Thyroid gland (tissue), 4 donors: ENCODE data around the gene MET. TPM values are rescaled to one million over a fixed set of nuclear protein-coding genes. Genes with fewer than 3 reads are reported as not detected.

ENCODE experiments used
- DNase-seq, 2 donors: peaks; one replicate each; pipeline ENCODE4 v3.0.0-alpha.2; 2019
- H3K27ac ChIP-seq, 3 donors: fragments of 200-600 bp; sonication (generic); 1 replicate in 2 of 3; 2 replicates in 1 of 3; pipeline ENCODE4 v1.5.1; 2016 to 2019; ENCODE audit warnings: mild to moderate bottlenecking in 1 of 3, moderate library complexity in 1 of 3
- H3K27me3 ChIP-seq: fragments of 200-600 bp; sonication (generic); one replicate; pipeline ENCODE4 v1.5.1; 2019
- H3K36me3 ChIP-seq, 2 donors: fragments of 200-600 bp; sonication (generic); one replicate each; pipeline ENCODE4 v1.5.1; 2016 to 2019
- H3K4me1 ChIP-seq, 2 donors: fragments of 200-600 bp; sonication (generic); one replicate each; pipeline ENCODE4 v1.5.1; 2017 to 2019
- H3K4me3 ChIP-seq, 3 donors: fragments of 200-600 bp; sonication (generic); replicated peaks in 1 of 3; 1 replicate in 2 of 3; 2 replicates in 1 of 3; pipeline ENCODE4 v1.5.1; 2016; ENCODE audit warnings: mild to moderate bottlenecking in 1 of 3
- H3K9me3 ChIP-seq: fragments of 200-600 bp; sonication (generic); one replicate; pipeline ENCODE4 v1.5.1; 2017
- CTCF ChIP-seq, 6 experiments: fragments of 200-600 bp in 3 of 6; fragments of 450-650 bp in 3 of 6; sonication (generic) in 3 of 6; IDR thresholded peaks; one replicate each; pipeline ENCODE4 v1.5.1; 2016 to 2019; ENCODE audit warnings: antibody characterized with exemption in 6 of 6, mild to moderate bottlenecking in 2 of 6, inconsistent platforms in 1 of 6, moderate library complexity in 1 of 6
- POLR2A ChIP-seq, 2 donors: fragments of 450-650 bp; IDR thresholded peaks; one replicate each; pipeline ENCODE4 v1.6.1; 2017; ENCODE audit warnings: antibody characterized with exemption in 2 of 2, mild to moderate bottlenecking in 2 of 2, moderate library complexity in 1 of 2
- WGBS, 2 donors: methylation state at CpG; one replicate each; pipeline ENCODE4 v1.1.5; 2017; 5-methylcytosine and 5-hydroxymethylcytosine counted together
- intact Hi-C: fragments of 100-400 bp; cut with DNase I; formaldehyde crosslinking; loops from one replicate; pipeline ENCODE4 v1.15.1; 2023
- total RNA-seq, 4 donors: library from RNA; depleted of rRNA; stranded (reverse); fragments of >200 nt; gene quantifications; one replicate each; pipeline ENCODE4 v1.2.3, GENCODE V29; 2016

MET gene
- total RNA-seq, 4 donors from 2014 or later: 41.5 to 59.6 (median 52.7) TPM

- H3K9me3 ChIP-seq: no peaks in the 10 kb centered on the region
- TF ChIP-seq POLR2A (IDR thresholded peaks at IDR 0.05) (no peak), CTCF (IDR thresholded peaks at IDR 0.05) (no peak)
- no peaks in the 10 kb centered on the region for H3K27me3 ChIP-seq
- no peak overlapping the region for H3K4me3 ChIP-seq
- intact Hi-C loops: no loop called here
- no peak for DNase-seq
- H3K4me1 ChIP-seq: peaks cover 7 to 11% of the 10 kb centered on the region in 2 donors
- no peak overlapping the region for H3K27ac ChIP-seq
- no peaks in the 10 kb centered on the region for H3K36me3 ChIP-seq
- 97 to 99% methylated on average over 5 of the region's 5 CpGs for whole genome bisulfite sequencing, 2 donors
Measured at GRCh38 chr7:116793795-116794340, 121.9 kb downstream of the MET start.

- H3K4me3 ChIP-seq: no peak overlapping the region
- TF ChIP-seq CTCF (IDR thresholded peaks at IDR 0.05) (no peak), POLR2A (IDR thresholded peaks at IDR 0.05) (no peak)
- H3K36me3 ChIP-seq: no peaks in the 10 kb centered on the region
- H3K9me3 ChIP-seq: no peaks in the 10 kb centered on the region
- intact Hi-C loops: no loop called here
- no peak for DNase-seq
- WGBS, 2 donors: 92 to 97% methylated on average over 5 of the region's 5 CpGs
- peaks cover 7 to 11% of the 10 kb centered on the region in 2 donors for H3K4me1 ChIP-seq
- H3K27ac ChIP-seq: no peak overlapping the region
- H3K27me3 ChIP-seq: no peaks in the 10 kb centered on the region
Measured at GRCh38 chr7:116796471-116796870, 124.5 kb downstream of the MET start.

GRCh38 chr7:116797612-116798011, 125.6 kb downstream of the MET start:
- Histone ChIP-seq H3K4me3 (no peak overlapping the region), H3K27ac (no peak overlapping the region), H3K4me1 (peaks cover 10 to 14% of the 10 kb centered on the region in 2 donors), H3K27me3 (no peaks in the 10 kb centered on the region), H3K36me3 (no peaks in the 10 kb centered on the region), H3K9me3 (no peaks in the 10 kb centered on the region)
- 75 to 80% methylated on average over 2 of the region's 2 CpGs for WGBS, 2 donors
- intact Hi-C loops: no loop called here
- no peak for DNase-seq
- TF ChIP-seq POLR2A (IDR thresholded peaks at IDR 0.05) (no peak), CTCF (IDR thresholded peaks at IDR 0.05) (no peak)

GRCh38 chr7:116798232-116798631, 126.2 kb downstream of the MET start:
- no peaks in the 10 kb centered on the region for H3K36me3 ChIP-seq
- DNase-seq: no peak
- WGBS, 2 donors: 77 to 97% methylated on average over 3 of the region's 3 CpGs
- no peak for TF ChIP-seq CTCF (IDR thresholded peaks at IDR 0.05)
- TF ChIP-seq POLR2A (IDR thresholded peaks at IDR 0.05): no peak
- H3K9me3 ChIP-seq: no peaks in the 10 kb centered on the region
- H3K27me3 ChIP-seq: no peaks in the 10 kb centered on the region
- intact Hi-C loops: no loop called here
- H3K27ac ChIP-seq: no peak overlapping the region
- H3K4me3 ChIP-seq: no peak overlapping the region
- H3K4me1 ChIP-seq: peaks cover 10 to 19% of the 10 kb centered on the region in 2 donors

- TF ChIP-seq POLR2A (IDR thresholded peaks at IDR 0.05): no peak
- no peak for TF ChIP-seq CTCF (IDR thresholded peaks at IDR 0.05)
- Histone ChIP-seq H3K36me3 (no peaks in the 10 kb centered on the region), H3K4me3 (no peak overlapping the region), H3K27ac (no peak overlapping the region), H3K4me1 (peaks cover 3 to 9% of the 10 kb centered on the region in 2 donors), H3K27me3 (no peaks in the 10 kb centered on the region), H3K9me3 (no peaks in the 10 kb centered on the region)
- no peak for DNase-seq
- intact Hi-C loops: loop anchor here (10.0 kb wide), 1 partner anchor 625 kb away; no protein-coding TSS in a partner anchor
Measured at GRCh38 chr7:116799916-116800315, 127.9 kb downstream of the MET start.
